ENCODE measurements around the gene NMD3.

- TF ChIP-seq POLR2A (IDR thresholded peaks at IDR 0.05) (no peak), CTCF (IDR thresholded peaks at IDR 0.05 in 8 of 11, conservative IDR thresholded peaks at IDR 0.05 in 3 of 11) (no peak)
Measured at GRCh38 chr3:161244538-161244937, 23.4 kb downstream of the NMD3 start.
